Measurements from ENCODE around the gene KLK7. TPM values are rescaled to one million over a fixed set of nuclear protein-coding genes. Genes with fewer than 3 reads are reported as not detected.

The KLK7 gene
- total and polyA plus RNA-seq, 2 donors (not counting 3 experiments of a cell fraction or from before 2014, with no cell fraction given): not detected

DNA sequence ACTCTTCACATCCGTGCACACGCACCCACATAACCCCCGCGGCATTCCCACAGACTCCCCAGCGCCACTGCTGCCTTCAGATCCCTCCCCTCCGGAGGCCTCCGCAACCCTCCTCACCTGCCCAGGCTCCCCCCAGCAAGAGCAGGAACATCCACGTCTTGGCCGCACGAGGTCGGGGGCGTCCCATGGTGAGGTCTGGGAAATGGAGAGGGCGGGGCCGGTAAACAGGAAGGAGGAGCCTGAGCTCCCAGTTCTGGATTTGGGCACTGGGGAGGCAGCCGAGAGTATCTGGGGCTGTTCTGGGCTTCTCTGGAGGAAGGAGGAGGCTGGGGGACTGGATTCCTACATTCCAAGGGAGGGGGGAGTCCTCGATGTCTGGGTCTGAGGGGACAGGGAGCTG lies 17.3 kb upstream of the KLK7 start:
- Histone ChIP-seq H2AFZ (ENCODE audit: low read depth, low read length) (no peak overlapping the region), H3K9me1 (replicated peaks; ENCODE audit: control insufficient read depth, extremely low read depth, insufficient read depth, low read length) (no peaks in the 10 kb centered on the region), H3K27ac (ENCODE audit: insufficient read depth, low read depth, low read length) (no peak overlapping the region), H3K9me3 (replicated peaks; ENCODE audit: control insufficient read depth, insufficient read depth, low read length) (no peaks in the 10 kb centered on the region), H4K20me1 (replicated peaks; ENCODE audit: control insufficient read depth, extremely low read depth, insufficient read depth, low read length) (no peaks in the 10 kb centered on the region), H3K79me2 (ENCODE audit: control insufficient read depth, insufficient read depth, low read length) (no peaks in the 10 kb centered on the region), H3K4me1 (ENCODE audit: control insufficient read depth, extremely low read depth, insufficient read depth, low read length) (no peaks in the 10 kb centered on the region), H3K9ac (replicated peaks; ENCODE audit: extremely low read depth, insufficient read depth, low read length) (no peak overlapping the region), H3K27me3 (ENCODE audit: control insufficient read depth in 2 of 2, insufficient read depth in 2 of 2, low read length in 2 of 2) (no peaks in the 10 kb centered on the region), H3K36me3 (ENCODE audit: control insufficient read depth in 2 of 2, extremely low read depth in 1 of 2, insufficient read depth in 2 of 2, low read length in 2 of 2) (no peaks in the 10 kb centered on the region), H3K4me3 (replicated peaks in 1 of 3; ENCODE audit: insufficient read depth in 1 of 3, low read depth in 1 of 3, low read length in 3 of 3) (no peak overlapping the region), H3K4me2 (ENCODE audit: insufficient read depth, low read length) (no peak overlapping the region)
- TF ChIP-seq, protein P1, sequence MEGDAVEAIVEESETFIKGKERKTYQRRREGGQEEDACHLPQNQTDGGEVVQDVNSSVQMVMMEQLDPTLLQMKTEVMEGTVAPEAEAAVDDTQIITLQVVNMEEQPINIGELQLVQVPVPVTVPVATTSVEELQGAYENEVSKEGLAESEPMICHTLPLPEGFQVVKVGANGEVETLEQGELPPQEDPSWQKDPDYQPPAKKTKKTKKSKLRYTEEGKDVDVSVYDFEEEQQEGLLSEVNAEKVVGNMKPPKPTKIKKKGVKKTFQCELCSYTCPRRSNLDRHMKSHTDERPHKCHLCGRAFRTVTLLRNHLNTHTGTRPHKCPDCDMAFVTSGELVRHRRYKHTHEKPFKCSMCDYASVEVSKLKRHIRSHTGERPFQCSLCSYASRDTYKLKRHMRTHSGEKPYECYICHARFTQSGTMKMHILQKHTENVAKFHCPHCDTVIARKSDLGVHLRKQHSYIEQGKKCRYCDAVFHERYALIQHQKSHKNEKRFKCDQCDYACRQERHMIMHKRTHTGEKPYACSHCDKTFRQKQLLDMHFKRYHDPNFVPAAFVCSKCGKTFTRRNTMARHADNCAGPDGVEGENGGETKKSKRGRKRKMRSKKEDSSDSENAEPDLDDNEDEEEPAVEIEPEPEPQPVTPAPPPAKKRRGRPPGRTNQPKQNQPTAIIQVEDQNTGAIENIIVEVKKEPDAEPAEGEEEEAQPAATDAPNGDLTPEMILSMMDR (IDR thresholded peaks at IDR 0.05; ENCODE audit: extremely low read depth in 1 of 2, insufficient read depth in 1 of 2, low read depth in 1 of 2, low read length in 2 of 2): no peak
- TF ChIP-seq POLR2AphosphoS5 (IDR thresholded peaks at IDR 0.05; ENCODE audit: insufficient read depth, low read depth, low read length): no peak
- TF ChIP-seq MYC (IDR thresholded peaks at IDR 0.05; ENCODE audit: low read depth, low read length): no peak
- TF ChIP-seq, protein P2, sequence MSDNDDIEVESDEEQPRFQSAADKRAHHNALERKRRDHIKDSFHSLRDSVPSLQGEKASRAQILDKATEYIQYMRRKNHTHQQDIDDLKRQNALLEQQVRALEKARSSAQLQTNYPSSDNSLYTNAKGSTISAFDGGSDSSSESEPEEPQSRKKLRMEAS (IDR thresholded peaks at IDR 0.05; ENCODE audit: insufficient read depth, insufficient read length): no peak
- TF ChIP-seq EZH2 (IDR thresholded peaks at IDR 0.05; ENCODE audit: borderline replicate concordance, low read depth, low read length, severe bottlenecking): no peak
- TF ChIP-seq GATA2 (IDR thresholded peaks at IDR 0.05; ENCODE audit: insufficient read depth, insufficient read length, low read depth, low read length): no peak
- no peak for TF ChIP-seq POLR2A (IDR thresholded peaks at IDR 0.05; ENCODE audit: low read depth, low read length)
- no peak for TF ChIP-seq FOS (IDR thresholded peaks at IDR 0.05; ENCODE audit: borderline replicate concordance, insufficient read depth, low read length)
- TF ChIP-seq JUN (IDR thresholded peaks at IDR 0.05; ENCODE audit: borderline replicate concordance, insufficient read depth, insufficient read length, low read depth): no peak
- dilution Hi-C loops (cut with MboI; ENCODE audit: extremely low pct_ligation_motif_present, low sequenced_read_pairs) (no loop called here), intact Hi-C loops (cut with micrococcal nuclease) (no loop called here)
- ChIA-PET CTCF (no interaction called here), POLR2A (no interaction called here)
- BruUV-seq (replicated peaks): no TSS peak
- no peak for FAIRE-seq
- no peak for DNase-seq (ENCODE audit: low read depth, low spot score)

Data from endothelial cell of umbilical vein (primary cell).